H1 (cell line): ENCODE results near the gene HNF4A. TPM values are rescaled to one million over a fixed set of nuclear protein-coding genes. Genes with fewer than 3 reads are reported as not detected.

Experiments
- CTCF ChIA-PET: fragments of 300-600 bp; sonication (Branson Sonifier 250); formaldehyde crosslinking; loops from one replicate; lab custom pipeline; 2021; ENCODE audit not compliant: partially characterized antibody; lab: Charles Lee
- POLR2A ChIA-PET: fragments of 300-600 bp; sonication (Branson Sonifier 250); formaldehyde crosslinking; loops from one replicate; lab custom pipeline; 2021; ENCODE audit warnings: inconsistent platforms; ENCODE audit not compliant: partially characterized antibody; lab: Charles Lee
- DNase-seq, 2 experiments: peaks; one replicate each; pipeline versions ENCODE4 v3.0.0 to v3.0.0-alpha.2; 2010 to 2022; ENCODE audit warnings: low spot score in 2 of 2, low read depth in 1 of 2, mixed read lengths in 1 of 2
- FAIRE-seq: peaks from 2 replicates; lab custom pipeline; 2011; peaks lifted over from hg19 to GRCh38; lab: Jason Lieb, UNC
- H2AFZ ChIP-seq: 2 replicates; pipeline ENCODE4 v1.8.1; 2012; ENCODE audit warnings: low read length, inconsistent platforms
- H2AK5ac ChIP-seq: 2 replicates; pipeline ENCODE4 v1.6.1; 2013; ENCODE audit warnings: low read depth, low read length
- H2BK120ac ChIP-seq: replicated peaks from 2 replicates; pipeline ENCODE3; 2013; ENCODE audit warnings: low read depth, low read length, inconsistent platforms
- H2BK12ac ChIP-seq: 2 replicates; pipeline ENCODE4 v1.6.1; 2013; ENCODE audit warnings: low read depth, low read length
- H2BK15ac ChIP-seq: 2 replicates; pipeline ENCODE4 v1.6.1; 2013; ENCODE audit warnings: low read length
- H2BK20ac ChIP-seq: 2 replicates; pipeline ENCODE4 v1.6.1; 2013; ENCODE audit warnings: low read length
- H2BK5ac ChIP-seq: 2 replicates; pipeline ENCODE4 v1.6.1; 2013; ENCODE audit warnings: low read depth, low read length
- H3K14ac ChIP-seq: 2 replicates; pipeline ENCODE4 v1.6.1; 2013; ENCODE audit warnings: inconsistent platforms; ENCODE audit not compliant: insufficient read length
- H3K18ac ChIP-seq: 2 replicates; pipeline ENCODE4 v1.6.1; 2013; ENCODE audit warnings: low read length; ENCODE audit errors: extremely low read depth
- H3K23ac ChIP-seq: 2 replicates; pipeline ENCODE4 v1.6.1; 2013; ENCODE audit warnings: inconsistent platforms; ENCODE audit not compliant: insufficient read length
- H3K23me2 ChIP-seq: 2 replicates; pipeline ENCODE4 v1.6.1; 2013; ENCODE audit warnings: low read depth, low read length
- H3K27ac ChIP-seq: 2 replicates; pipeline ENCODE4 v1.6.1; 2011; ENCODE audit warnings: low read depth, low read length, inconsistent platforms
- H3K27me3 ChIP-seq, 4 experiments: replicated peaks in 1 of 4; 1 replicate in 1 of 4; 2 replicates in 3 of 4; pipeline versions ENCODE4 v1.6.1 to v1.8.1; 2011 to 2013; ENCODE audit warnings: low read length in 3 of 4, mild to moderate bottlenecking in 3 of 4, inconsistent platforms in 2 of 4, mixed read lengths in 2 of 4, moderate library complexity in 1 of 4; ENCODE audit not compliant: control insufficient read depth in 3 of 4, insufficient read depth in 3 of 4; ENCODE audit errors: extremely low read depth in 1 of 4
- H3K36me3 ChIP-seq, 4 experiments: 2 replicates each; pipeline versions ENCODE4 v1.6.1 to v1.8.1; 2011 to 2013; ENCODE audit warnings: mild to moderate bottlenecking in 4 of 4, low read length in 3 of 4, moderate library complexity in 2 of 4, control low read depth in 1 of 4, inconsistent platforms in 1 of 4; ENCODE audit not compliant: insufficient read depth in 4 of 4, control insufficient read depth in 2 of 4
- H3K4ac ChIP-seq: replicated peaks from 2 replicates; pipeline ENCODE3; 2013; ENCODE audit warnings: low read length, low read depth, mixed read lengths, inconsistent platforms; ENCODE audit not compliant: insufficient read length
- H3K4me1 ChIP-seq, 4 experiments: replicated peaks in 1 of 4; 1 replicate in 1 of 4; 2 replicates in 3 of 4; pipeline versions ENCODE4 v1.6.1 to v1.8.1; 2011 to 2013; ENCODE audit warnings: low read length in 3 of 4, inconsistent platforms in 2 of 4, mixed read lengths in 1 of 4; ENCODE audit not compliant: insufficient read depth in 4 of 4, control insufficient read depth in 3 of 4
- H3K4me2 ChIP-seq, 2 experiments: 2 replicates each; pipeline versions ENCODE4 v1.6.1 to v1.8.1; 2011 to 2013; ENCODE audit warnings: low read depth in 2 of 2, low read length in 2 of 2, control low read depth in 1 of 2, inconsistent platforms in 1 of 2, mild to moderate bottlenecking in 1 of 2; ENCODE audit not compliant: insufficient read depth in 1 of 2
- H3K4me3 ChIP-seq, 4 experiments: fragments of 200-600, 300-600 bp in 1 of 4; sonication (generic), shearing (Covaris generic), sonication (Bioruptor Twin) in 1 of 4; 2 replicates each; pipeline versions ENCODE4 v1.5.1 to v1.8.1; 2011 to 2016; ENCODE audit warnings: low read length in 4 of 4, low read depth in 3 of 4, control low read depth in 2 of 4, inconsistent platforms in 2 of 4, mild to moderate bottlenecking in 2 of 4, mixed read lengths in 1 of 4, moderate library complexity in 1 of 4; ENCODE audit not compliant: insufficient read depth in 2 of 4; ENCODE audit errors: extremely low read depth in 1 of 4
- H3K56ac ChIP-seq: replicated peaks from 2 replicates; pipeline ENCODE3; 2013; ENCODE audit warnings: low read depth, mild to moderate bottlenecking, mixed read lengths, low read length, inconsistent platforms; ENCODE audit not compliant: insufficient read length
- H3K79me1 ChIP-seq: 2 replicates; pipeline ENCODE4 v1.6.1; 2013; ENCODE audit warnings: low read depth, low read length, control low read depth
- H3K79me2 ChIP-seq, 2 experiments: 2 replicates each; pipeline versions ENCODE4 v1.6.1 to v1.8.1; 2012 to 2013; ENCODE audit warnings: low read length in 2 of 2, mild to moderate bottlenecking in 2 of 2, inconsistent platforms in 1 of 2; ENCODE audit not compliant: insufficient read depth in 2 of 2, control insufficient read depth in 1 of 2
- H3K9ac ChIP-seq, 4 experiments: replicated peaks in 1 of 4; 1 replicate in 1 of 4; 2 replicates in 3 of 4; pipeline versions ENCODE4 v1.6.1 to v1.8.1; 2011 to 2013; ENCODE audit warnings: low read depth in 3 of 4, low read length in 3 of 4, control low read depth in 2 of 4, mild to moderate bottlenecking in 2 of 4, moderate library complexity in 2 of 4, inconsistent platforms in 1 of 4; ENCODE audit errors: extremely low read depth in 1 of 4
- H3K9me3 ChIP-seq, 2 experiments: 2 replicates each; pipeline versions ENCODE4 v1.6.1 to v1.8.1; 2012 to 2013; ENCODE audit warnings: mild to moderate bottlenecking in 2 of 2, moderate library complexity in 2 of 2, control low read depth in 1 of 2, inconsistent platforms in 1 of 2, low read depth in 1 of 2, low read length in 1 of 2, mixed read lengths in 1 of 2; ENCODE audit not compliant: insufficient read depth in 2 of 2
- H4K20me1 ChIP-seq, 2 experiments: replicated peaks in 1 of 2; 2 replicates each; pipeline versions ENCODE3 to v1.8.1; 2011 to 2013; ENCODE audit warnings: inconsistent platforms in 2 of 2, low read length in 2 of 2, mild to moderate bottlenecking in 1 of 2; ENCODE audit not compliant: insufficient read depth in 2 of 2, control insufficient read depth in 1 of 2
- H4K5ac ChIP-seq: 2 replicates; pipeline ENCODE4 v1.6.1; 2013; ENCODE audit warnings: low read length, low read depth, mixed read lengths, inconsistent platforms; ENCODE audit not compliant: insufficient read length
- H4K8ac ChIP-seq: 2 replicates; pipeline ENCODE4 v1.8.0; 2013; ENCODE audit warnings: mild to moderate bottlenecking, moderate library complexity, low read length, inconsistent platforms; ENCODE audit not compliant: insufficient read depth; ENCODE audit errors: extremely low read depth
- H4K91ac ChIP-seq: replicated peaks from 2 replicates; pipeline ENCODE3; 2013; ENCODE audit warnings: low read length, mixed read lengths, inconsistent platforms; ENCODE audit not compliant: insufficient read length
- BRCA1 ChIP-seq: IDR thresholded peaks from 2 replicates; pipeline ENCODE4 v1.6.1; 2012; ENCODE audit warnings: low read depth, low read length, improper control_type of control experiment
- CHD1 ChIP-seq: IDR thresholded peaks from 2 replicates; pipeline ENCODE4 v1.6.1; 2012; ENCODE audit warnings: low read depth, low read length, improper control_type of control experiment
- CHD2 ChIP-seq: IDR thresholded peaks from 2 replicates; pipeline ENCODE4 v1.6.1; 2012; ENCODE audit warnings: low read length, improper control_type of control experiment
- CREB1 ChIP-seq: IDR thresholded peaks from 2 replicates; pipeline ENCODE4 v1.6.1; 2012; ENCODE audit warnings: inconsistent platforms
- EGR1 ChIP-seq: IDR thresholded peaks from 2 replicates; pipeline ENCODE4 v1.6.1; 2011; ENCODE audit warnings: low read depth, low read length, borderline replicate concordance
- FOSL1 ChIP-seq: IDR thresholded peaks from 2 replicates; pipeline ENCODE4 v1.6.1; 2011; ENCODE audit warnings: mild to moderate bottlenecking, low read depth, low read length, moderate library complexity; ENCODE audit not compliant: insufficient read depth
- HDAC6 ChIP-seq: IDR thresholded peaks from one replicate; pipeline ENCODE4 v1.7.1; 2012; ENCODE audit warnings: low read depth, mild to moderate bottlenecking, inconsistent platforms, low read length, moderate library complexity
- JUN ChIP-seq: IDR thresholded peaks from 2 replicates; pipeline ENCODE4 v1.6.1; 2011; ENCODE audit warnings: low read depth, mild to moderate bottlenecking, improper control_type of control experiment, low read length
- KDM1A ChIP-seq: fragments of 200-600, 300-600 bp; sonication (generic); IDR thresholded peaks from 2 replicates; pipeline ENCODE4 v1.7.1; 2016; ENCODE audit warnings: mild to moderate bottlenecking, low read length, borderline replicate concordance
- MAFK ChIP-seq: IDR thresholded peaks from 2 replicates; pipeline ENCODE4 v1.6.1; 2012; ENCODE audit warnings: low read depth, mild to moderate bottlenecking, improper control_type of control experiment, low read length
- POLR2A ChIP-seq, 2 experiments: IDR thresholded peaks; 1 replicate in 1 of 2; 2 replicates in 1 of 2; pipeline ENCODE4 v1.6.1; 2011; ENCODE audit warnings: low read depth in 2 of 2, low read length in 2 of 2, mild to moderate bottlenecking in 2 of 2; ENCODE audit errors: control extremely low read depth in 1 of 2
- RBBP5 ChIP-seq: IDR thresholded peaks from 2 replicates; pipeline ENCODE4 v1.7.1; 2012; ENCODE audit warnings: low read depth, mild to moderate bottlenecking, inconsistent platforms, low read length, moderate library complexity, borderline replicate concordance
- SIN3A ChIP-seq, 2 experiments: IDR thresholded peaks in 1 of 2; conservative IDR thresholded peaks in 1 of 2; 2 replicates each; pipeline ENCODE4 v1.6.1; 2011 to 2012; ENCODE audit warnings: low read length in 2 of 2, improper control_type of control experiment in 1 of 2, low read depth in 1 of 2, mild to moderate bottlenecking in 1 of 2
- SP4 ChIP-seq: IDR thresholded peaks from 2 replicates; pipeline ENCODE4 v1.6.1; 2012; ENCODE audit warnings: low read length, inconsistent platforms
- SRF ChIP-seq: IDR thresholded peaks from 2 replicates; pipeline ENCODE4 v1.6.1; 2011; ENCODE audit warnings: mild to moderate bottlenecking, low read depth, low read length, moderate library complexity
- WGBS, 2 experiments: shearing (Covaris generic) in 1 of 2; methylation state at CpG; one replicate each; pipeline versions ENCODE4 v1.1.6 to v1.1.7; 2013 to 2015; ENCODE audit warnings: low lambda C conversion rate in 2 of 2, mixed read lengths in 2 of 2, inconsistent platforms in 1 of 2, low coverage in 1 of 2, missing lambda C conversion rate in 1 of 2; ENCODE audit not compliant: insufficient replicate concordance in 2 of 2, insufficient coverage in 1 of 2, insufficient read length in 1 of 2; ENCODE audit errors: extremely low coverage in 1 of 2, missing lambda C conversion rate in 1 of 2; 5-methylcytosine and 5-hydroxymethylcytosine counted together
- polyA plus RNA-seq, 7 experiments: library from polyadenylated mRNA; depleted of rRNA in 3 of 7; stranded (reverse) in 5 of 7; unstranded in 2 of 7; fragments of >200 nt in 5 of 7; fragments of 200-250 nt in 2 of 7; gene quantifications; 1 replicate in 5 of 7; 2 replicates in 1 of 7; 4 replicates in 1 of 7; pipeline versions ENCODE4 v1.2.1 to v1.2.3, GENCODE V29; 2011 to 2013; ENCODE audit warnings: missing spikeins in 2 of 7, mixed read lengths in 2 of 7
- total RNA-seq: library from RNA; stranded (reverse); fragmentation: NEBNext Ultra II Directional; extraction: Animal tissue kit (Norgen Biotek cat#: 25700); gene quantifications from 2 replicates; pipeline ENCODE4 v1.2.1, GENCODE V29; 2021

The HNF4A gene
- total and polyA plus RNA-seq, 2 of the 8 experiments (the other 6 are each of a cell fraction or from before 2014, with no cell fraction given): 0.03 TPM; not detected in 1

GRCh38 chr20:44461142-44461802, 105.8 kb downstream of the HNF4A start:
- H3K79me1 ChIP-seq: no peaks in the 10 kb centered on the region
- POLR2A ChIA-PET: no interaction called here
- TF ChIP-seq SRF: no peak
- TF ChIP-seq JUN: no peak
- no peak for TF ChIP-seq MAFK
- TF ChIP-seq CHD2: no peak
- no peak for TF ChIP-seq KDM1A
- TF ChIP-seq SP4: no peak
- TF ChIP-seq BRCA1: no peak
- no peak for TF ChIP-seq HDAC6
- no peak for TF ChIP-seq CHD1
- TF ChIP-seq SIN3A (conservative IDR thresholded peaks at IDR 0.05 in 1 of 2, IDR thresholded peaks at IDR 0.05 in 1 of 2; ENCODE audit: low read depth in 1 of 2, low read length in 2 of 2): no peak
- no peak for TF ChIP-seq POLR2A (IDR thresholded peaks at IDR 0.05; ENCODE audit: control extremely low read depth in 1 of 2, low read depth in 2 of 2, low read length in 2 of 2)
- no peak for TF ChIP-seq FOSL1
- no peak for TF ChIP-seq EGR1
- no peak for TF ChIP-seq CREB1
- no peak for TF ChIP-seq RBBP5

More at GRCh38 chr20:44461142-44461802, 105.8 kb downstream of the HNF4A start:
- no peak overlapping the region for H4K5ac ChIP-seq
- H3K27ac ChIP-seq: no peak overlapping the region
- H3K4me3 ChIP-seq: no peak overlapping the region
- no peaks in the 10 kb centered on the region for H3K4me1 ChIP-seq
- H3K23me2 ChIP-seq: no peaks in the 10 kb centered on the region
- no peaks in the 10 kb centered on the region for H3K79me2 ChIP-seq
- no peak overlapping the region for H2BK15ac ChIP-seq
- 82% methylated on average over 6 of the region's 6 CpGs; no CpG with 5 or more reads in 1 of the 2 experiments for WGBS, 2 experiments
- no peak overlapping the region for H3K14ac ChIP-seq
- DNase-seq (no peak), FAIRE-seq (no peak)
- 0 out of 2 replicates have a peak overlapping the region, but pooled peaks have one; percentile 48 for H2AFZ ChIP-seq
- H3K9me3 ChIP-seq: no peaks in the 10 kb centered on the region
- H2BK5ac ChIP-seq: no peak overlapping the region
- H3K36me3 ChIP-seq: no peaks in the 10 kb centered on the region
- H2AK5ac ChIP-seq: no peak overlapping the region
- H3K27me3 ChIP-seq: no peaks in the 10 kb centered on the region
- H3K4ac ChIP-seq: no peak overlapping the region
- no peak overlapping the region for H3K9ac ChIP-seq
- H2BK120ac ChIP-seq: no peak overlapping the region
- no peaks in the 10 kb centered on the region for H4K20me1 ChIP-seq
- no peak overlapping the region for H2BK12ac ChIP-seq
- no peak overlapping the region for H3K56ac ChIP-seq
- H3K18ac ChIP-seq: no peak overlapping the region
- no peak overlapping the region for H3K23ac ChIP-seq
- CTCF ChIA-PET: interaction anchor here (0.6 to 4.5 kb wide), 20 partner anchors 9 to 249 kb away, joined by 3 to 33 read pairs (median 4); partner anchors contain the start of gene HNF4A
- H4K91ac ChIP-seq: no peak overlapping the region
- no peak overlapping the region for H2BK20ac ChIP-seq
- H3K4me2 ChIP-seq: no peak overlapping the region
- H4K8ac ChIP-seq: no peak overlapping the region
